Bronchial epithelial cell (primary cell): ENCODE measurements around the gene KRT17. TPM values are rescaled to one million over a fixed set of nuclear protein-coding genes. Genes with fewer than 3 reads are reported as not detected.

Source experiments
- DNase-seq: peaks from one replicate; pipeline ENCODE4 v3.0.0-alpha.2; 2010; ENCODE audit warnings: low read depth
- FAIRE-seq: peaks from 2 replicates; lab custom pipeline; 2011; peaks lifted over from hg19 to GRCh38; lab: Jason Lieb, UNC
- H3K27me3 ChIP-seq: 2 replicates; pipeline ENCODE4 v1.5.1; 2011; ENCODE audit warnings: low read length; ENCODE audit not compliant: control insufficient read depth, insufficient read depth
- H3K36me3 ChIP-seq: 2 replicates; pipeline ENCODE4 v1.5.1; 2011; ENCODE audit warnings: low read length; ENCODE audit not compliant: control insufficient read depth, insufficient read depth
- H3K4me3 ChIP-seq: 2 replicates; pipeline ENCODE4 v1.5.1; 2011; ENCODE audit warnings: mild to moderate bottlenecking, low read depth, low read length, control low read depth
- total RNA-seq: library from RNA; depleted of rRNA; stranded (reverse); fragments of >200 nt; gene quantifications from 2 replicates; pipeline ENCODE4 v1.2.1, GENCODE V29; 2014
- TF ChIP-seq, protein P1 (sequence below): IDR thresholded peaks from 2 replicates; pipeline ENCODE4 v1.5.1; 2011; ENCODE audit warnings: mild to moderate bottlenecking, moderate library complexity, low read length, control low read depth, inconsistent platforms; ENCODE audit not compliant: insufficient read depth, severe bottlenecking

Gene KRT17
- total RNA-seq, 1 donor from 2014 or later, result 30,463 TPM

DNA sequence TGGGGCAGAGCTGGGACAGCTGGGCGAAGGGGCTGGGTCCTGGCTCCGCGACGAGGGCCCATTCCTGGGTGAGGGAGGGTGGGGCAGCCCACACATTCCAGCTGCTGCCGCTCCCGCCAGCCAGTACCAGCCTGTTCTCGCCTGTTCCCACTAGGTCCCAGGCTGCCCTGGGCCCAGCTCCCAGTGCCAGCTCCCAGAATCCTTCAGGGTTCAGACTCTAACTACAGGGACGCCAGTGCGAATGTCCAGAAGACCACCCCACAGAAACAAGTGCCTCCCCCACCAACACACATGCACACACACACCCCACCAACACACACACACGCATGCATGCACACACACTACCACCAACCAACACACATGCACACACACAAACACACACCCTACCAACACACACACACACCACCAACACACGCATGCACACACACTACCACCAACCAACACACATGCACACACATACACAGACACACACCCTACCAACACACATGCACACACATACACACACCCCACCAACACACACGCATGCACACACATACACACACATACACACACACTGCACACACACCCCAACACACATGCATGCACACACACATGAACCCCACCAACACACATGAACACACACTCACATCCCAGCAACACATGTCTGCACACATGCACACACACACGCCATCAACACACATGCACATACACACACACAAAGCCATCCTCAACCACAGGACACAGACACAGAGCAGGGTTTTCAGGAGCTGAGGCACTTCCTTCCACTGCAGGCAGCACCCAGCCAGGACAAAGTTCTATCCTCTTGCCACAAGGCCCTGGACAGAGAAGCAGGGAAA, 27.5 kb upstream of the KRT17 start:
- FAIRE-seq, result peak; percentile 100
- Histone ChIP-seq H3K36me3 (no peaks in the 10 kb centered on the region), H3K4me3 (no peak overlapping the region), H3K27me3 (no peaks in the 10 kb centered on the region)
- TF ChIP-seq, protein P1, sequence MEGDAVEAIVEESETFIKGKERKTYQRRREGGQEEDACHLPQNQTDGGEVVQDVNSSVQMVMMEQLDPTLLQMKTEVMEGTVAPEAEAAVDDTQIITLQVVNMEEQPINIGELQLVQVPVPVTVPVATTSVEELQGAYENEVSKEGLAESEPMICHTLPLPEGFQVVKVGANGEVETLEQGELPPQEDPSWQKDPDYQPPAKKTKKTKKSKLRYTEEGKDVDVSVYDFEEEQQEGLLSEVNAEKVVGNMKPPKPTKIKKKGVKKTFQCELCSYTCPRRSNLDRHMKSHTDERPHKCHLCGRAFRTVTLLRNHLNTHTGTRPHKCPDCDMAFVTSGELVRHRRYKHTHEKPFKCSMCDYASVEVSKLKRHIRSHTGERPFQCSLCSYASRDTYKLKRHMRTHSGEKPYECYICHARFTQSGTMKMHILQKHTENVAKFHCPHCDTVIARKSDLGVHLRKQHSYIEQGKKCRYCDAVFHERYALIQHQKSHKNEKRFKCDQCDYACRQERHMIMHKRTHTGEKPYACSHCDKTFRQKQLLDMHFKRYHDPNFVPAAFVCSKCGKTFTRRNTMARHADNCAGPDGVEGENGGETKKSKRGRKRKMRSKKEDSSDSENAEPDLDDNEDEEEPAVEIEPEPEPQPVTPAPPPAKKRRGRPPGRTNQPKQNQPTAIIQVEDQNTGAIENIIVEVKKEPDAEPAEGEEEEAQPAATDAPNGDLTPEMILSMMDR, result no peak
- peak; percentile 91 for DNase-seq

DNA sequence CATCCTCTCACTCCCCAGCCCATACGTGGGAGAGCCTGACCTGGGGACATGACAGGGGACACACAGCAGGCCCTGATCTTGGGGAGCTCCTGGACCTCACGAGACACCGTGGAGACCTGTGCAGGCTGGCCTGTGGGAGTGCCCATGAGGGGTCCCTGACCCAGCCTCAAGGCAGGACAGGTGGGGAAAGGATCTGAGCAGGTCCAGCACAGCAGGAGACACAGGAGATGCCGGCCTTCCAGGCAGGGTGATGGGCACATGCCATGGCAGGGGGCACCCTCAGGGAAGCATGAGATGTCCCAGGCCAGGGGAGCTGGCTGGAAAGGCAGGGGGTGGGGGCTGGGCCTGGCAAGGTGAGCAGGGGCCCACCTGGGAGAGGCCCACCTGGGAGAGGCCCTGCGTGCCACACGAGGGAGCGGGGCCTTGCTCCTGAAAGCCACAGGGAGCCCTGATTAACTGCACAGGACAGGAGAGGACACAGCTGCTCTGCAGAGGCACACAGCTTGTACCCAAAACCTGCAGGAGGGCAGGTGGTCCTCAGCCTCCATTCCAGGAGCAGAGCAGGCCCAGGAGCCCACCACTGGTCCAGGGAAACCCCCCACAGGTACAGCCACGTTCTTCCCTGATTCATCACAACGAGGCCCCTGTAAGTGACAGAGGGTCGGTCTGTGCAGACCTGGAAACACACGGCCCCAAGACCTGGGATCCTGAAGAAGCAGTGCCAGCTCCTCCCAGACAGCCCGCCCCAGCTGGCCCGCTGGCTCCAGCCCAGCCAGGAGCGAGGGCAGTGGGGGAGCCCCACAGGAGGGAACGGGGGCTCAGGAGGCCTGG, 26.6 kb upstream of the KRT17 start:
- no peaks in the 10 kb centered on the region for H3K36me3 ChIP-seq
- no peak overlapping the region for H3K4me3 ChIP-seq
- FAIRE-seq, result peak; percentile 83
- TF ChIP-seq, protein P1, result no peak
- no peaks in the 10 kb centered on the region for H3K27me3 ChIP-seq
- DNase-seq, result no peak

DNA sequence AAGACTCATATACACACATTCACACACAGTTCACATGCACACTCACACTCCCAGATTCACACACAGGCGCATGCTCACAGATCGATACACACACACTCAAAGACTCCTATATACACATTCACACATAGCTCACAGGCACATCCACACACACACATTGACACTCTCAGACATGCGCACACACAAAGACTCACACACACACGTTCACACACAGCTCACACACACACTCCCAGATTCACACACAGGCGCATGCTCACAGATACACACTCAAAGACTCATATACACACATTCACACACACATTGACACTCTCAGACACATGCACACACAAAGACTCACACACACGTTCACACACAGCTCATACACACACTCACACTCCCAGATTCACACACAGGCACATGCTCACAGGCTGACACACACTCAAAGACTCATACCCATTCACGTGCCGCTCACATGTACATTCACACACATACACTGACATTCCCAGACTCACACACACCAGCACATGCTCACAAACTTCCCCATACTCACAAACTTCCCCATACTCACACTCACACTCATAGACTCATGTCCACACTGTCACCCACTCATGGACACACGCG, 25.6 kb upstream of the KRT17 start:
- Histone ChIP-seq H3K4me3 (no peak overlapping the region), H3K27me3 (no peaks in the 10 kb centered on the region), H3K36me3 (no peaks in the 10 kb centered on the region)
- peak; percentile 99 for FAIRE-seq
- TF ChIP-seq, protein P1, result no peak
- no peak for DNase-seq

DNA sequence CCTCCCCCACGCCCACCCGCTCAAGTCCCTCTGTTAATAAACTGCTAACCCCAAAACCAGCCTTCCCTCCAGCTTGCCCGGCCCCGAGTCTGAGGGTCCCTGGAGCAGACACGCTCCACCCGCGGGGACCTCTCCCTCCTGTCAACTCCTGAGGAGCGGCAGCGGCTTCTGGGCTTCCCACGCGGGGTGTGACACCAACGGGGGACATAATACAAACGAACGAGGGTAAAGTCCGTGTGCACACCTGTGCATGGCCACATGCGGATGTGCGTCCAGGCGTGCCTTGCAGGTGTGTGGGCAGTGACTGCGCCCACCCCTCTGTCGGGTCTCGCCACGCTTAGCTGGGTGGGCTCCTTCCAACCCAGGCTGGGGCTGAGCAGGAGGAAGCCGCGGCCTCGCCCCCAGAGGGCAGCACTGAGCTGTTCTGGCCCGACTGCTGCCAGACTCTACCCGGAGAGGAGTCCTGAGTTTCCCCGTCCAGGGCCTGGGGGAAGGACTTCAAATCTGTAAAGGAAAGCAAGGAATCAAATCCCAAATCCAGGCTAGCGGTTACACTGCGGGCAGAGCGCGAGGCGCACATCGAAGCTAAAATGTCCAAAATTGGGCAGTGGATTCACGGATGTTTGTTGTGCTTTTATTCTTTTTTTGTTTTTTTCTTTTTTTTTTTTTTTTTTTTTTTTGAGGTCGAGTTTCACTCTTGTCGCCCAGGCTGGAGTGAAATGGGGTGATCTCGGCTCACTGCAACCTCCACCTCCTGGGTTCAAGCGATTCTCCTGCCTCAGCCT, 24.2 kb upstream of the KRT17 start:
- H3K36me3 ChIP-seq, result no peaks in the 10 kb centered on the region
- TF ChIP-seq, protein P1, result peak; percentile 94
- DNase-seq, result peak; percentile 77
- H3K4me3 ChIP-seq, result no peak overlapping the region
- no peaks in the 10 kb centered on the region for H3K27me3 ChIP-seq
- FAIRE-seq, result no peak

DNA sequence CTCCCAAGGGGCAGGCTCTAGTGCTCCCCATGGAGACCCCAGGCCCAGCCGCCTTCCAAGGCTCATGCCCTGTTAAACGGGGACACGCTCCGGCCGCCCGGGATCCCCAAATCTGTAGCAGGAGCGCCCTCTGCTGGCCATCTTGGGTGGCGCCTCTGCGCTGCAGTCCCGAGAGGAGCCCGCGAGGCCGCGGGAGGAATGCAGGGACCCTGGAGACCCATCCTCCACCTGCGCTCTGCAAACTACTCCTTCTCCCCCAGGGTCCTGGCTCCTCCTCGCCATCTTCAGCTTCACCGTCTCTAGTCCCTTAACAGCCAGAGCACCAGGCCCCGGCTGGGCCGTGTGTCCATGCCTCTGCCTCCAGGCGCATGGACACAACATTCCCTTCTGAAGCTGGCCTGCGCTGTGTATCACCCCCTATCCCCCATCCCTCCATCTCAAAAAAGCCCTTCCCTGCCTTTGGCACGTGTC, 23.6 kb upstream of the KRT17 start:
- H3K36me3 ChIP-seq, result no peaks in the 10 kb centered on the region
- H3K4me3 ChIP-seq, result no peak overlapping the region
- FAIRE-seq (no peak), DNase-seq (no peak)
- H3K27me3 ChIP-seq, result no peaks in the 10 kb centered on the region
- TF ChIP-seq, protein P1, result peak; percentile 96
